ENCODE measurements around the gene TMEM151B. TPM values are rescaled to one million over a fixed set of nuclear protein-coding genes. Genes with fewer than 3 reads are reported as not detected.
A peak's percentile ranks its signal among the peaks of the same experiment; 100 is the strongest.

Gene TMEM151B
- total and polyA plus RNA-seq, 2 donors (not counting 1 experiment from before 2014, with no cell fraction given): 0.01 to 0.10 TPM

DNA sequence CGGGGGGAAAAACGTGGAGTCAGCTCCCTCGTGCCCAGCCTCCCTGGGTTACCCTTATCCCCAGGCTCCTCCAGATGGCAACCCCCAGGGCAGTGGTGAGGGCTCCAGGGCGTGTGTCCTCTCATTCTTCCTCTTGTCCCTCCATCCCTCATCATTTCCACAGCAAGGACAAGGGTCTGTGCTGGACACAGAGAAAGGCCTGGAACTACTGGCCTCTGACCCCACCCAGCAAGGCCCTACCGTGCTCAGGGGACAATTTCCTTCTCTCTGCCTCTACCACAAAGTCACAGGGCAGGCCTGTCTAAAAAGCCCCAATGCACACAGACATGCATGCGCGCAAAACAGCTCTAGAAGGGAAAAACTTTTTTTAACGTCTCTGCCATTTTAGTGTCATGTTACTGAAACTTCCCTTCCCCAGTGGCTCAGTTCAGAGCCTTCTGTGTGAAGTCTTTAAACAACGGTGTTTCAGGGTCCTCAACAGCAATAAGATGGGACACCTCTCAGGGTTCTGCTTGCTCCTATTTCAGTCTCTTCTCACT is 11.9 kb upstream of the TMEM151B start:
- peaks cover 66 to 91% of the 10 kb centered on the region in 2 donors for H3K4me1 ChIP-seq (ENCODE audit: control insufficient read depth in 2 of 2, insufficient read depth in 2 of 2, low read length in 2 of 2)
- DNase-seq (peak; percentile 77), ATAC-seq (ENCODE audit: low read depth) (no peak)
- ChIA-PET CTCF (interaction anchor here (2.7 kb wide), 2 partner anchors 9 to 55 kb away, joined by 14 to 21 read pairs; partner anchors contain the start of gene AARS2), POLR2A (interaction anchor here (4.3 kb wide), 1 partner anchor 12 kb away, joined by 87 read pairs; the partner anchor contains the start of gene HSP90AB1)
- H3K27ac ChIP-seq (ENCODE audit: low read length in 2 of 2): peak overlapping the region; percentile 83 to 98
- peak overlapping the region; percentile 96 for H3K9ac ChIP-seq (ENCODE audit: low read length)
- intact Hi-C loops (cut with micrococcal nuclease): loop anchor here (5.0 kb wide), 1 partner anchor 631 kb away; the partner anchor contains the start of gene GTPBP2
- peaks cover 38% of the 10 kb centered on the region for H3K79me2 ChIP-seq (ENCODE audit: control insufficient read depth, insufficient read depth, low read length)
- no peak overlapping the region for H2AFZ ChIP-seq (ENCODE audit: insufficient read depth, low read depth, low read length, poor library complexity, severe bottlenecking)
- H3K9me3 Mint-ChIP-seq (ENCODE audit: insufficient read depth): no peaks in the 10 kb centered on the region
- peak overlapping the region; percentile 100 for H3K27ac Mint-ChIP-seq
- H4K20me1 ChIP-seq (ENCODE audit: control insufficient read depth, insufficient read depth, low read length, poor library complexity, severe bottlenecking): peaks cover 51% of the 10 kb centered on the region
- no peaks in the 10 kb centered on the region for H3K9me3 ChIP-seq (ENCODE audit: control extremely low read depth in 1 of 3, control insufficient read depth in 2 of 3, insufficient read depth in 1 of 3, low read length in 2 of 3)
- no peaks in the 10 kb centered on the region for H3K27me3 Mint-ChIP-seq
- no peaks in the 10 kb centered on the region for H3K27me3 ChIP-seq (replicated peaks in 1 of 4; ENCODE audit: control extremely low read depth in 1 of 4, control insufficient read depth in 3 of 4, insufficient read depth in 4 of 4, low read length in 3 of 4)
- no peak for TF ChIP-seq EZH2 (IDR thresholded peaks at IDR 0.05; ENCODE audit: borderline replicate concordance, insufficient read depth, low read depth, low read length, poor library complexity, severe bottlenecking)
- TF ChIP-seq, protein P1, sequence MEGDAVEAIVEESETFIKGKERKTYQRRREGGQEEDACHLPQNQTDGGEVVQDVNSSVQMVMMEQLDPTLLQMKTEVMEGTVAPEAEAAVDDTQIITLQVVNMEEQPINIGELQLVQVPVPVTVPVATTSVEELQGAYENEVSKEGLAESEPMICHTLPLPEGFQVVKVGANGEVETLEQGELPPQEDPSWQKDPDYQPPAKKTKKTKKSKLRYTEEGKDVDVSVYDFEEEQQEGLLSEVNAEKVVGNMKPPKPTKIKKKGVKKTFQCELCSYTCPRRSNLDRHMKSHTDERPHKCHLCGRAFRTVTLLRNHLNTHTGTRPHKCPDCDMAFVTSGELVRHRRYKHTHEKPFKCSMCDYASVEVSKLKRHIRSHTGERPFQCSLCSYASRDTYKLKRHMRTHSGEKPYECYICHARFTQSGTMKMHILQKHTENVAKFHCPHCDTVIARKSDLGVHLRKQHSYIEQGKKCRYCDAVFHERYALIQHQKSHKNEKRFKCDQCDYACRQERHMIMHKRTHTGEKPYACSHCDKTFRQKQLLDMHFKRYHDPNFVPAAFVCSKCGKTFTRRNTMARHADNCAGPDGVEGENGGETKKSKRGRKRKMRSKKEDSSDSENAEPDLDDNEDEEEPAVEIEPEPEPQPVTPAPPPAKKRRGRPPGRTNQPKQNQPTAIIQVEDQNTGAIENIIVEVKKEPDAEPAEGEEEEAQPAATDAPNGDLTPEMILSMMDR (IDR thresholded peaks at IDR 0.05): no peak
- H3K4me1 Mint-ChIP-seq: peaks cover 93% of the 10 kb centered on the region
- peak overlapping the region; percentile 97 for H3K4me2 ChIP-seq (replicated peaks; ENCODE audit: low read depth, low read length, poor library complexity, severe bottlenecking)
- peaks cover 4 to 72% of the 10 kb centered on the region in 2 experiments for H3K36me3 ChIP-seq (replicated peaks in 1 of 2; ENCODE audit: control extremely low read depth in 1 of 2, control insufficient read depth in 1 of 2, extremely low read depth in 1 of 2, insufficient read depth in 2 of 2, low read length in 1 of 2)
- no peak overlapping the region for H3K4me3 ChIP-seq (ENCODE audit: control extremely low read depth in 1 of 5, extremely low read depth in 1 of 5, insufficient read depth in 1 of 5, low read depth in 2 of 5, low read length in 4 of 5)
- peak overlapping the region; percentile 88 for H3K4me3 Mint-ChIP-seq
- WGBS (ENCODE audit: insufficient coverage): 43% methylated on average over 6 of the region's 9 CpGs

DNA sequence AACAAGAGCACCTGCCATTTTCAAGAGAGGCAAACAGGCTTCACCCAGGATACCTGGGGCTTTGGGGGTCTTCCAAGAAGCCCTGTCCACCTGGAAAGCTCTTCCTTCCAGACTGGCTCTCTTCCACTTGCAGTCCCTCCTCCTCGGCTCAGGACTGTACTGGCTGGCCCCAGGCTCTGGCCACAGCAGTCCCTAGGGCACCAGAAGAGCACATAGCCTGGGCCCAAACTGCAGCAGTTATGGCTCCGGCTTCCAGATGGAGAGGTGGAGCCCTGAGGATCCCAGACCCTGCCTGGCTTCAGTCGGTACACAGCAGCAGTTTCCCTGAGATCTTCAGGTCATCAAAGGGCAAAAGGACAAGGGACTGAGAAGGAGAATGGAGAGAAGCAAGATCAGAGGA is 11.3 kb upstream of the TMEM151B start:
- intact Hi-C loops (cut with micrococcal nuclease): loop anchor here (5.0 kb wide), 1 partner anchor 632 kb away; the partner anchor contains the start of gene GTPBP2

More for the DNA sequence above, 11.3 kb upstream of the TMEM151B start:
- H2AFZ ChIP-seq (ENCODE audit: insufficient read depth, low read depth, low read length, poor library complexity, severe bottlenecking): no peak overlapping the region
- peak overlapping the region; percentile 97 for H3K4me2 ChIP-seq (replicated peaks; ENCODE audit: low read depth, low read length, poor library complexity, severe bottlenecking)
- ChIA-PET CTCF (no interaction called here), POLR2A (interaction anchor here (4.3 to 7.9 kb wide), 2 partner anchors 12 kb away, joined by 87 to 105 read pairs; partner anchors contain the start of gene HSP90AB1)
- peaks cover 66 to 94% of the 10 kb centered on the region in 2 donors for H3K4me1 ChIP-seq (ENCODE audit: control insufficient read depth in 2 of 2, insufficient read depth in 2 of 2, low read length in 2 of 2)
- no peaks in the 10 kb centered on the region for H3K27me3 Mint-ChIP-seq
- no peak for TF ChIP-seq EZH2 (IDR thresholded peaks at IDR 0.05; ENCODE audit: borderline replicate concordance, insufficient read depth, low read depth, low read length, poor library complexity, severe bottlenecking)
- TF ChIP-seq, protein P1 (IDR thresholded peaks at IDR 0.05): no peak
- WGBS (ENCODE audit: insufficient coverage): 97% methylated on average over 3 of the region's 3 CpGs
- peaks cover 4 to 67% of the 10 kb centered on the region in 2 experiments for H3K36me3 ChIP-seq (replicated peaks in 1 of 2; ENCODE audit: control extremely low read depth in 1 of 2, control insufficient read depth in 1 of 2, extremely low read depth in 1 of 2, insufficient read depth in 2 of 2, low read length in 1 of 2)
- H3K9me3 Mint-ChIP-seq (ENCODE audit: insufficient read depth): no peaks in the 10 kb centered on the region
- H3K4me3 Mint-ChIP-seq: peak overlapping the region; percentile 88
- no peaks in the 10 kb centered on the region for H3K9me3 ChIP-seq (ENCODE audit: control extremely low read depth in 1 of 3, control insufficient read depth in 2 of 3, insufficient read depth in 1 of 3, low read length in 2 of 3)
- H3K9ac ChIP-seq (ENCODE audit: low read length): no peak overlapping the region
- DNase-seq (no peak), ATAC-seq (ENCODE audit: low read depth) (no peak)
- H3K27ac ChIP-seq (ENCODE audit: low read length in 2 of 2): peak overlapping the region; percentile 83 to 98
- no peak overlapping the region for H3K4me3 ChIP-seq (ENCODE audit: control extremely low read depth in 1 of 5, extremely low read depth in 1 of 5, insufficient read depth in 1 of 5, low read depth in 2 of 5, low read length in 4 of 5)
- no peaks in the 10 kb centered on the region for H3K27me3 ChIP-seq (replicated peaks in 1 of 4; ENCODE audit: control extremely low read depth in 1 of 4, control insufficient read depth in 3 of 4, insufficient read depth in 4 of 4, low read length in 3 of 4)
- peaks cover 43% of the 10 kb centered on the region for H3K79me2 ChIP-seq (ENCODE audit: control insufficient read depth, insufficient read depth, low read length)
- peaks cover 92% of the 10 kb centered on the region for H3K4me1 Mint-ChIP-seq
- peaks cover 46% of the 10 kb centered on the region for H4K20me1 ChIP-seq (ENCODE audit: control insufficient read depth, insufficient read depth, low read length, poor library complexity, severe bottlenecking)
- peak overlapping the region; percentile 100 for H3K27ac Mint-ChIP-seq
